PFSK-1 (cell line): Measurements from ENCODE around the gene CCDC85C.

Source experiments
- POLR2AphosphoS5 ChIP-seq: IDR thresholded peaks from 2 replicates; pipeline ENCODE4 v1.6.1; 2012; ENCODE audit warnings: low read depth, mild to moderate bottlenecking, control low read depth, low read length, moderate library complexity
- REST ChIP-seq, 2 experiments: IDR thresholded peaks; 2 replicates each; pipeline versions ENCODE4 v1.6.1 to v1.8.0; 2011 to 2012; ENCODE audit warnings: low read depth in 2 of 2, low read length in 2 of 2, control low read depth in 1 of 2, inconsistent platforms in 1 of 2, mild to moderate bottlenecking in 1 of 2, moderate library complexity in 1 of 2; ENCODE audit not compliant: insufficient read depth in 1 of 2

- TF ChIP-seq REST (IDR thresholded peaks at IDR 0.05; ENCODE audit: insufficient read depth in 1 of 2, low read depth in 2 of 2, low read length in 2 of 2) (no peak), POLR2AphosphoS5 (no peak)
Observed at GRCh38 chr14:99564256-99564925, 39.6 kb downstream of the CCDC85C start.
